GM12878 (cell line): ENCODE measurements around the gene OR5AP2. TPM values are rescaled to one million over a fixed set of nuclear protein-coding genes. Genes with fewer than 3 reads are reported as not detected.

Experiments
- IKZF1 ChIP-seq: fragments of 450-650 bp; conservative IDR thresholded peaks from 2 replicates; pipeline ENCODE4 v1.6.1; 2017; ENCODE audit warnings: antibody characterized with exemption, mild to moderate bottlenecking
- IRF3 ChIP-seq: fragments of 450-650 bp; IDR thresholded peaks from 2 replicates; pipeline ENCODE4 v1.6.1; 2014; ENCODE audit warnings: mild to moderate bottlenecking
- JUNB ChIP-seq: IDR thresholded peaks from 2 replicates; pipeline ENCODE4 v1.6.1; 2016; ENCODE audit warnings: antibody characterized with exemption, mild to moderate bottlenecking
- NFIC ChIP-seq: IDR thresholded peaks from 2 replicates; pipeline ENCODE4 v1.6.1; 2012; ENCODE audit warnings: low read depth, mild to moderate bottlenecking, inconsistent platforms, low read length, moderate library complexity
- NFXL1 ChIP-seq: fragments of 450-650 bp; IDR thresholded peaks from 2 replicates; pipeline ENCODE4 v1.6.1; 2017; ENCODE audit warnings: antibody characterized with exemption, mild to moderate bottlenecking, borderline replicate concordance
- NFYA ChIP-seq: IDR thresholded peaks from 2 replicates; pipeline ENCODE4 v1.6.1; 2011; ENCODE audit warnings: low read depth, mild to moderate bottlenecking, low read length, improper control_type of control experiment, borderline replicate concordance
- NFYB ChIP-seq: IDR thresholded peaks from 2 replicates; pipeline ENCODE4 v1.6.1; 2011; ENCODE audit warnings: low read depth, mild to moderate bottlenecking, low read length, improper control_type of control experiment, moderate library complexity; ENCODE audit not compliant: insufficient read depth
- TCF12 ChIP-seq: IDR thresholded peaks from 2 replicates; pipeline ENCODE4 v1.6.1; 2011; ENCODE audit warnings: low read depth, mild to moderate bottlenecking, low read length
- TCF3 ChIP-seq: IDR thresholded peaks from 2 replicates; pipeline ENCODE4 v1.6.1; 2012; ENCODE audit warnings: low read depth, mild to moderate bottlenecking, low read length, borderline replicate concordance; ENCODE audit not compliant: insufficient read depth
- TCF7 ChIP-seq: IDR thresholded peaks from 2 replicates; pipeline ENCODE4 v1.6.1; 2014; ENCODE audit warnings: antibody characterized with exemption, borderline replicate concordance
- USF1 ChIP-seq: IDR thresholded peaks from 2 replicates; pipeline ENCODE4 v1.6.1; 2011; ENCODE audit warnings: borderline replicate concordance, low read depth, mild to moderate bottlenecking, moderate library complexity, mixed read lengths, low read length; ENCODE audit not compliant: insufficient read depth; ENCODE audit errors: extremely low read length
- YBX1 ChIP-seq: fragments of 450-650 bp; IDR thresholded peaks from 2 replicates; pipeline ENCODE4 v1.6.1; 2016; ENCODE audit warnings: antibody characterized with exemption
- polyA plus RNA-seq, 11 experiments: library from polyadenylated mRNA; depleted of rRNA in 4 of 11; unstranded in 6 of 11; stranded (reverse) in 5 of 11; fragments of >200 nt; fragmentation: Nextera tagmentation in 4 of 11; fragmentation: Illumina TruSeq in 1 of 11; extraction: Ambion mirVana in 4 of 11; extraction: Trizol in 1 of 11; gene quantifications; 1 replicate in 1 of 11; 2 replicates in 10 of 11; pipeline versions ENCODE4 v1.2.1 to v1.2.3, GENCODE V29; 2011 to 2016; ENCODE audit warnings: inconsistent platforms in 2 of 11, missing spikeins in 2 of 11, low read depth in 1 of 11
- total RNA-seq, 4 experiments: library from RNA; depleted of rRNA in 3 of 4; stranded (reverse); fragments of >200 nt in 3 of 4; fragmentation: Illumina TruSeq in 1 of 4; extraction: Trizol in 1 of 4; gene quantifications; 2 replicates each; pipeline versions ENCODE4 v1.2.1 to v1.2.3, GENCODE V29; 2013 to 2021
- TF ChIP-seq, protein P1 (sequence below): fragments of 450-650 bp; conservative IDR thresholded peaks from 2 replicates; pipeline ENCODE4 v1.6.1; 2017; ENCODE audit warnings: mild to moderate bottlenecking, moderate library complexity
- TF ChIP-seq, protein P2 (sequence below): fragments of 450-650 bp; formaldehyde crosslinking; IDR thresholded peaks from 2 replicates; pipeline ENCODE4 v1.4.0; 2020; ENCODE audit warnings: mild to moderate bottlenecking, moderate library complexity
- TF ChIP-seq, protein P3 (sequence below): IDR thresholded peaks from 2 replicates; pipeline ENCODE4 v1.6.1; 2011; ENCODE audit warnings: low read depth, mild to moderate bottlenecking, low read length, moderate library complexity, borderline replicate concordance; ENCODE audit errors: extremely low read depth
- TF ChIP-seq, protein P4 (sequence below): fragments of 450-650 bp; formaldehyde crosslinking; IDR thresholded peaks from 2 replicates; pipeline ENCODE4 v1.4.0; 2022; ENCODE audit warnings: mild to moderate bottlenecking, moderate library complexity

The OR5AP2 gene
- total and polyA plus RNA-seq, 10 of the 15 experiments (the other 5 are each of a cell fraction or from before 2014, with no cell fraction given): not detected

DNA sequence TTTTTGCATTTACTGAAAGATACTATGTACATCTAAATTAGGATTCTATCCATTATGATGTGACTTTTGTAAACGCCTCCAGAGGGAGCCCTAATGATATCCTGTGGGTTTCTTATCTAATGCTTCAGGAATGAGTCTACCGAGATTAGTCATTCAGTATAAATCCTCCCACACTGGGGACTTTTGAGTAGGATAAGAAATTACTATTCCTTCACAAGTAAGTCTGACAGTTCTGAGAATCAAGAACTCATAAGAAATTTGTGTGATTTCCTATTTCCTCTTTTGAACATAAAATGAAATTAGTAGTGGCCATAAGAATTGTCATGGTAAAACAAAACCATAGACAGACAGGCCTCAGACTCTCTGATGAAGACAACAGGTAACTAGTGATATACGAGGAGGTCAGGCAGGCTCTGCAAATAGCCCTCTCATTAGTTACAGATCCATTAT is 17.6 kb downstream of the OR5AP2 start (continued):
- TF ChIP-seq IKZF1 (peak; percentile 77), TCF12 (no peak), TCF3 (no peak), NFYB (no peak), USF1 (no peak), YBX1 (no peak), NFYA (no peak), NFIC (peak; percentile 68), JUNB (peak; percentile 84), NFXL1 (no peak), TCF7 (no peak), IRF3 (no peak)
- TF ChIP-seq, protein P1, sequence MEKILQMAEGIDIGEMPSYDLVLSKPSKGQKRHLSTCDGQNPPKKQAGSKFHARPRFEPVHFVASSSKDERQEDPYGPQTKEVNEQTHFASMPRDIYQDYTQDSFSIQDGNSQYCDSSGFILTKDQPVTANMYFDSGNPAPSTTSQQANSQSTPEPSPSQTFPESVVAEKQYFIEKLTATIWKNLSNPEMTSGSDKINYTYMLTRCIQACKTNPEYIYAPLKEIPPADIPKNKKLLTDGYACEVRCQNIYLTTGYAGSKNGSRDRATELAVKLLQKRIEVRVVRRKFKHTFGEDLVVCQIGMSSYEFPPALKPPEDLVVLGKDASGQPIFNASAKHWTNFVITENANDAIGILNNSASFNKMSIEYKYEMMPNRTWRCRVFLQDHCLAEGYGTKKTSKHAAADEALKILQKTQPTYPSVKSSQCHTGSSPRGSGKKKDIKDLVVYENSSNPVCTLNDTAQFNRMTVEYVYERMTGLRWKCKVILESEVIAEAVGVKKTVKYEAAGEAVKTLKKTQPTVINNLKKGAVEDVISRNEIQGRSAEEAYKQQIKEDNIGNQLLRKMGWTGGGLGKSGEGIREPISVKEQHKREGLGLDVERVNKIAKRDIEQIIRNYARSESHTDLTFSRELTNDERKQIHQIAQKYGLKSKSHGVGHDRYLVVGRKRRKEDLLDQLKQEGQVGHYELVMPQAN: no peak
- TF ChIP-seq, protein P2, sequence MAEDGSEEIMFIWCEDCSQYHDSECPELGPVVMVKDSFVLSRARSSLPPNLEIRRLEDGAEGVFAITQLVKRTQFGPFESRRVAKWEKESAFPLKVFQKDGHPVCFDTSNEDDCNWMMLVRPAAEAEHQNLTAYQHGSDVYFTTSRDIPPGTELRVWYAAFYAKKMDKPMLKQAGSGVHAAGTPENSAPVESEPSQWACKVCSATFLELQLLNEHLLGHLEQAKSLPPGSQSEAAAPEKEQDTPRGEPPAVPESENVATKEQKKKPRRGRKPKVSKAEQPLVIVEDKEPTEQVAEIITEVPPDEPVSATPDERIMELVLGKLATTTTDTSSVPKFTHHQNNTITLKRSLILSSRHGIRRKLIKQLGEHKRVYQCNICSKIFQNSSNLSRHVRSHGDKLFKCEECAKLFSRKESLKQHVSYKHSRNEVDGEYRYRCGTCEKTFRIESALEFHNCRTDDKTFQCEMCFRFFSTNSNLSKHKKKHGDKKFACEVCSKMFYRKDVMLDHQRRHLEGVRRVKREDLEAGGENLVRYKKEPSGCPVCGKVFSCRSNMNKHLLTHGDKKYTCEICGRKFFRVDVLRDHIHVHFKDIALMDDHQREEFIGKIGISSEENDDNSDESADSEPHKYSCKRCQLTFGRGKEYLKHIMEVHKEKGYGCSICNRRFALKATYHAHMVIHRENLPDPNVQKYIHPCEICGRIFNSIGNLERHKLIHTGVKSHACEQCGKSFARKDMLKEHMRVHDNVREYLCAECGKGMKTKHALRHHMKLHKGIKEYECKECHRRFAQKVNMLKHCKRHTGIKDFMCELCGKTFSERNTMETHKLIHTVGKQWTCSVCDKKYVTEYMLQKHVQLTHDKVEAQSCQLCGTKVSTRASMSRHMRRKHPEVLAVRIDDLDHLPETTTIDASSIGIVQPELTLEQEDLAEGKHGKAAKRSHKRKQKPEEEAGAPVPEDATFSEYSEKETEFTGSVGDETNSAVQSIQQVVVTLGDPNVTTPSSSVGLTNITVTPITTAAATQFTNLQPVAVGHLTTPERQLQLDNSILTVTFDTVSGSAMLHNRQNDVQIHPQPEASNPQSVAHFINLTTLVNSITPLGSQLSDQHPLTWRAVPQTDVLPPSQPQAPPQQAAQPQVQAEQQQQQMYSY (CRISPR knock-in tag): no peak
- TF ChIP-seq, protein P3, sequence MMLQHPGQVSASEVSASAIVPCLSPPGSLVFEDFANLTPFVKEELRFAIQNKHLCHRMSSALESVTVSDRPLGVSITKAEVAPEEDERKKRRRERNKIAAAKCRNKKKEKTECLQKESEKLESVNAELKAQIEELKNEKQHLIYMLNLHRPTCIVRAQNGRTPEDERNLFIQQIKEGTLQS: no peak
- TF ChIP-seq, protein P4, sequence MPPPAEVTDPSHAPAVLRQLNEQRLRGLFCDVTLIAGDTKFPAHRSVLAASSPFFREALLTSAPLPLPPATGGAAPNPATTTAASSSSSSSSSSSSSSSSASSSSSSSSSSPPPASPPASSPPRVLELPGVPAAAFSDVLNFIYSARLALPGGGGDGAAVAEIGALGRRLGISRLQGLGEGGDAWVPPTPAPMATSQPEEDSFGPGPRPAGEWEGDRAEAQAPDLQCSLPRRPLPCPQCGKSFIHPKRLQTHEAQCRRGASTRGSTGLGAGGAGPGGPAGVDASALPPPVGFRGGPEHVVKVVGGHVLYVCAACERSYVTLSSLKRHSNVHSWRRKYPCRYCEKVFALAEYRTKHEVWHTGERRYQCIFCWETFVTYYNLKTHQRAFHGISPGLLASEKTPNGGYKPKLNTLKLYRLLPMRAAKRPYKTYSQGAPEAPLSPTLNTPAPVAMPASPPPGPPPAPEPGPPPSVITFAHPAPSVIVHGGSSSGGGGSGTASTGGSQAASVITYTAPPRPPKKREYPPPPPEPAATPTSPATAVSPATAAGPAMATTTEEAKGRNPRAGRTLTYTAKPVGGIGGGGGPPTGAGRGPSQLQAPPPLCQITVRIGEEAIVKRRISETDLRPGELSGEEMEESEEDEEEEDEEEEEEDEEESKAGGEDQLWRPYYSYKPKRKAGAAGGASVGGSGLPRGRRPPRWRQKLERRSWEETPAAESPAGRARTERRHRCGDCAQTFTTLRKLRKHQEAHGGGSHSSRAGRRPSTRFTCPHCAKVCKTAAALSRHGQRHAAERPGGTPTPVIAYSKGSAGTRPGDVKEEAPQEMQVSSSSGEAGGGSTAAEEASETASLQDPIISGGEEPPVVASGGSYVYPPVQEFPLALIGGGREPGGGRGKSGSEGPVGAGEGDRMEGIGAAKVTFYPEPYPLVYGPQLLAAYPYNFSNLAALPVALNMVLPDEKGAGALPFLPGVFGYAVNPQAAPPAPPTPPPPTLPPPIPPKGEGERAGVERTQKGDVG (CRISPR knock-in tag): no peak
